K562 (cell line): ENCODE measurements around the gene GABRQ. TPM values are rescaled to one million over a fixed set of nuclear protein-coding genes. Genes with fewer than 3 reads are reported as not detected.

Experiments
- ATAC-seq: fragments of 200-7000 bp; cut with Tn5 transposase; 3 replicates; pipeline ENCODE4 v1.9.1; 2020; ENCODE audit warnings: moderate library complexity
- BruUV-seq: library from RNA; stranded (reverse); fragments of 400-500 nt; replicated peaks from 2 replicates; lab custom pipeline; 2021; lab: Mats Ljungman, UMichigan
- CTCF ChIA-PET: fragments of 300-600 bp; formaldehyde crosslinking; extraction: SDS; loops from one replicate; lab custom pipeline; 2021; ENCODE audit warnings: low intra/inter-chr PET ratio; lab: Yijun Ruan, JAX
- POLR2A ChIA-PET: fragments of 300-600, 350-650 bp; sonication (Branson Sonifier 250); formaldehyde crosslinking; extraction: SDS; loops from one replicate; lab custom pipeline; 2021; ENCODE audit warnings: antibody characterized with exemption, inconsistent platforms; lab: Yijun Ruan, JAX
- DNase-seq, 4 experiments: peaks; one replicate each; pipeline versions ENCODE4 v3.0.0 to v3.0.0-alpha.2; 2011 to 2018; ENCODE audit warnings: low spot score in 3 of 4, mixed read lengths in 3 of 4; ENCODE audit errors: extremely low read depth in 1 of 4
- FAIRE-seq: peaks from 2 replicates; lab custom pipeline; 2011; peaks lifted over from hg19 to GRCh38; lab: Jason Lieb, UNC
- H2AFZ ChIP-seq: 2 replicates; pipeline ENCODE4 v1.6.0; 2011; ENCODE audit warnings: low read depth, low read length, control low read depth, inconsistent platforms
- H3K27ac ChIP-seq: fragments of 200-600 bp; 3 replicates; pipeline ENCODE4 v1.8.0; 2011; ENCODE audit warnings: low read depth, mild to moderate bottlenecking, control low read depth, inconsistent platforms, low read length, moderate library complexity, mixed read lengths; ENCODE audit errors: extremely low read depth
- H3K27me3 ChIP-seq, 2 experiments: fragments of 300-600 bp in 1 of 2; 2 replicates in 1 of 2; 3 replicates in 1 of 2; pipeline versions ENCODE4 v1.6.0 to v1.8.0; 2011; ENCODE audit warnings: inconsistent platforms in 2 of 2, low read length in 2 of 2, mild to moderate bottlenecking in 1 of 2, mixed read lengths in 1 of 2, moderate library complexity in 1 of 2; ENCODE audit not compliant: control insufficient read depth in 2 of 2, insufficient read depth in 2 of 2
- H3K36me3 ChIP-seq: fragments of 300-600 bp; 3 replicates; pipeline ENCODE4 v1.8.0; 2011; ENCODE audit warnings: mild to moderate bottlenecking, low read length, inconsistent platforms; ENCODE audit not compliant: control insufficient read depth, insufficient read depth
- H3K4me1 ChIP-seq, 2 experiments: fragments of 200-600 bp in 1 of 2; replicated peaks in 1 of 2; 2 replicates in 1 of 2; 3 replicates in 1 of 2; pipeline versions ENCODE4 v1.5.1 to v1.8.0; 2011; ENCODE audit warnings: inconsistent platforms in 2 of 2, low read length in 2 of 2, mild to moderate bottlenecking in 1 of 2, mixed read lengths in 1 of 2, moderate library complexity in 1 of 2; ENCODE audit not compliant: control insufficient read depth in 2 of 2, insufficient read depth in 2 of 2
- H3K4me2 ChIP-seq: 2 replicates; pipeline ENCODE4 v1.6.1; 2011; ENCODE audit warnings: low read length, control low read depth, inconsistent platforms, mixed read lengths; ENCODE audit not compliant: insufficient read depth
- H3K4me3 ChIP-seq: fragments of 200-600 bp; sonication (generic), shearing (Covaris generic); 2 replicates; pipeline ENCODE4 v1.5.1; 2016; ENCODE audit warnings: control low read depth, inconsistent platforms
- H3K79me2 ChIP-seq: fragments of 200-600 bp; 3 replicates; pipeline ENCODE4 v1.8.0; 2011; ENCODE audit warnings: low read length, inconsistent platforms; ENCODE audit not compliant: control insufficient read depth, insufficient read depth
- H3K9ac ChIP-seq, 2 experiments: 2 replicates each; pipeline versions ENCODE4 v1.6.0 to v1.6.1; 2011; ENCODE audit warnings: low read depth in 2 of 2, low read length in 2 of 2, control low read depth in 1 of 2, inconsistent platforms in 1 of 2, mild to moderate bottlenecking in 1 of 2, mixed read lengths in 1 of 2; ENCODE audit not compliant: insufficient read depth in 1 of 2
- H3K9me1 ChIP-seq: one replicate; pipeline ENCODE4 v1.6.0; 2011; ENCODE audit warnings: inconsistent platforms, mild to moderate bottlenecking, low read length, moderate library complexity; ENCODE audit not compliant: control insufficient read depth, insufficient read depth
- H3K9me3 ChIP-seq: replicated peaks from 2 replicates; pipeline ENCODE4 v1.5.1; 2011; ENCODE audit warnings: low read depth, low read length, inconsistent platforms; ENCODE audit not compliant: control insufficient read depth, insufficient read depth
- H4K20me1 ChIP-seq: replicated peaks from 2 replicates; pipeline ENCODE4 v1.6.1; 2011; ENCODE audit warnings: low read length, inconsistent platforms, mixed read lengths; ENCODE audit not compliant: control insufficient read depth, insufficient read depth
- HOXB6 ChIP-seq: fragments of 250-450 bp; sonication (Bioruptor Pico); IDR thresholded peaks from 2 replicates; pipeline ENCODE4 v1.5.1; 2022; ENCODE audit warnings: mild to moderate bottlenecking, borderline replicate concordance
- RCOR1 ChIP-seq, 2 experiments: IDR thresholded peaks; 2 replicates each; pipeline ENCODE4 v1.6.1; 2012; ENCODE audit warnings: low read depth in 2 of 2, low read length in 2 of 2, borderline replicate concordance in 1 of 2, improper control_type of control experiment in 1 of 2
- SMC3 ChIP-seq: conservative IDR thresholded peaks from 2 replicates; pipeline ENCODE4 v1.6.1; 2011; ENCODE audit warnings: low read depth, low read length, improper control_type of control experiment; ENCODE audit not compliant: insufficient read depth
- SRF ChIP-seq, 2 experiments: fragments of 250-450, 450-650 bp in 1 of 2; sonication (Bioruptor Pico) in 1 of 2; sonication (generic) in 1 of 2; formaldehyde crosslinking; IDR thresholded peaks; 2 replicates each; pipeline versions ENCODE4 v1.5.0 to v1.5.1; 2020 to 2022; ENCODE audit warnings: mild to moderate bottlenecking in 1 of 2, missing genetic modification reagents in 1 of 2
- STAG1 ChIP-seq: sonication (generic); formaldehyde crosslinking; IDR thresholded peaks from 2 replicates; pipeline ENCODE4 v1.5.0; 2020; ENCODE audit warnings: missing genetic modification reagents, borderline replicate concordance
- WGBS: fragments of 100-300 bp; shearing (Covaris generic); methylation state at CpG from one replicate; pipeline ENCODE4 v1.1.6; 2016; ENCODE audit warnings: low coverage, mixed read lengths; ENCODE audit not compliant: insufficient coverage; ENCODE audit errors: missing lambda C conversion rate; 5-methylcytosine and 5-hydroxymethylcytosine counted together
- in situ Hi-C: fragments of 300-500 bp; cut with MboI; formaldehyde crosslinking; loops from 4 replicates; pipeline ENCODE4 v1.15.0; 2018; ENCODE audit warnings: inconsistent platforms, mixed read lengths
- intact Hi-C: fragments of 100-400 bp; cut with micrococcal nuclease; formaldehyde crosslinking; loops from 2 replicates; pipeline ENCODE4 v1.14.2; 2022
- polyA plus RNA-seq, 8 experiments: library from polyadenylated mRNA; depleted of rRNA in 4 of 8; stranded (reverse) in 5 of 8; unstranded in 3 of 8; fragments of >200 nt; fragmentation: Nextera tagmentation in 2 of 8; fragmentation: Illumina TruSeq in 1 of 8; extraction: Ambion mirVana in 2 of 8; extraction: Trizol in 1 of 8; gene quantifications; 2 replicates each; pipeline versions ENCODE4 v1.2.1 to v1.2.3, GENCODE V29; 2011 to 2014; ENCODE audit warnings: inconsistent platforms in 1 of 8, missing spikeins in 1 of 8
- total RNA-seq, 7 experiments: library from RNA; depleted of rRNA in 6 of 7; stranded (reverse); fragments of >200 nt in 6 of 7; fragmentation: Illumina TruSeq in 2 of 7; extraction: Trizol in 2 of 7; gene quantifications; 2 replicates each; pipeline versions ENCODE4 v1.2.1 to v1.2.3, GENCODE V29; 2011 to 2021; ENCODE audit warnings: low replicate concordance in 1 of 7
- TF ChIP-seq, protein P1 (sequence below), 2 experiments: fragments of 450-650 bp; formaldehyde crosslinking in 1 of 2; IDR thresholded peaks; 2 replicates each; pipeline versions ENCODE4 v1.4.0 to v1.6.1; 2014 to 2020; ENCODE audit warnings: mild to moderate bottlenecking in 2 of 2, borderline replicate concordance in 1 of 2, low read depth in 1 of 2
- TF ChIP-seq, protein P2 (sequence below), 3 experiments: IDR thresholded peaks in 2 of 3; conservative IDR thresholded peaks in 1 of 3; 2 replicates each; pipeline ENCODE4 v1.5.1; 2011 to 2012; ENCODE audit warnings: low read length in 3 of 3, mild to moderate bottlenecking in 3 of 3, control low read depth in 2 of 3, improper control_type of control experiment in 1 of 3, inconsistent platforms in 1 of 3, low read depth in 1 of 3, mixed read lengths in 1 of 3, moderate library complexity in 1 of 3; ENCODE audit not compliant: insufficient read depth in 2 of 3
- TF ChIP-seq, protein P3 (sequence below): fragments of 450-650 bp; formaldehyde crosslinking; IDR thresholded peaks from 2 replicates; pipeline ENCODE4 v1.4.0; 2020; ENCODE audit warnings: mild to moderate bottlenecking, moderate library complexity

The GABRQ gene
- total and polyA plus RNA-seq, 9 of the 15 experiments (the other 6 are each of a cell fraction or from before 2014, with no cell fraction given), result 0.25 to 3.2 (median 1.8) TPM

GRCh38 chrX:152635941-152636340 lies 1.8 kb upstream of the GABRQ start:
- no TSS peak for BruUV-seq
- FAIRE-seq (peak; percentile 91), ATAC-seq (peak; percentile 55), DNase-seq (peak; percentile 31 to 69 (median 36))
- no peak overlapping the region for H3K4me2 ChIP-seq
- no peak overlapping the region for H3K9ac ChIP-seq
- H3K4me1 ChIP-seq, result peaks cover 13 to 17% of the 10 kb centered on the region in 2 experiments; a peak in 4 of 5 replicates
- H3K4me3 ChIP-seq, result no peak overlapping the region
- 7% methylated on average over 7 of the region's 7 CpGs for WGBS
- CTCF ChIA-PET, result interaction anchor here (0.7 to 1.8 kb wide), 4 partner anchors 810 to 922 kb away, joined by 4 to 9 read pairs (median 8); no protein-coding TSS in a partner anchor
- intact Hi-C loops, result loop anchor here (2.0 to 10.0 kb wide), 3 partner anchors 291 to 883 kb away; no protein-coding TSS in a partner anchor
- in situ Hi-C loops, result no loop called here
- H3K79me2 ChIP-seq, result no peaks in the 10 kb centered on the region
- H3K9me1 ChIP-seq, result no peaks in the 10 kb centered on the region
- H3K9me3 ChIP-seq, result no peaks in the 10 kb centered on the region
- no peaks in the 10 kb centered on the region for H3K27me3 ChIP-seq
- H4K20me1 ChIP-seq, result no peaks in the 10 kb centered on the region
- no peaks in the 10 kb centered on the region for H3K36me3 ChIP-seq
- H2AFZ ChIP-seq, result no peak overlapping the region
- POLR2A ChIA-PET, result no interaction called here
- no peak overlapping the region for H3K27ac ChIP-seq
- peak; percentile 84; the same call in 1 of the 2 replicates for TF ChIP-seq STAG1 (CRISPR knock-in tag)
- no peak for TF ChIP-seq SRF (CRISPR knock-in tag; IDR thresholded peaks at IDR 0.05)
- no peak for TF ChIP-seq RCOR1 (IDR thresholded peaks at IDR 0.05; ENCODE audit: borderline replicate concordance in 1 of 2, low read depth in 2 of 2, low read length in 2 of 2)
- TF ChIP-seq SMC3, result peak; percentile 52
- TF ChIP-seq, protein P1, sequence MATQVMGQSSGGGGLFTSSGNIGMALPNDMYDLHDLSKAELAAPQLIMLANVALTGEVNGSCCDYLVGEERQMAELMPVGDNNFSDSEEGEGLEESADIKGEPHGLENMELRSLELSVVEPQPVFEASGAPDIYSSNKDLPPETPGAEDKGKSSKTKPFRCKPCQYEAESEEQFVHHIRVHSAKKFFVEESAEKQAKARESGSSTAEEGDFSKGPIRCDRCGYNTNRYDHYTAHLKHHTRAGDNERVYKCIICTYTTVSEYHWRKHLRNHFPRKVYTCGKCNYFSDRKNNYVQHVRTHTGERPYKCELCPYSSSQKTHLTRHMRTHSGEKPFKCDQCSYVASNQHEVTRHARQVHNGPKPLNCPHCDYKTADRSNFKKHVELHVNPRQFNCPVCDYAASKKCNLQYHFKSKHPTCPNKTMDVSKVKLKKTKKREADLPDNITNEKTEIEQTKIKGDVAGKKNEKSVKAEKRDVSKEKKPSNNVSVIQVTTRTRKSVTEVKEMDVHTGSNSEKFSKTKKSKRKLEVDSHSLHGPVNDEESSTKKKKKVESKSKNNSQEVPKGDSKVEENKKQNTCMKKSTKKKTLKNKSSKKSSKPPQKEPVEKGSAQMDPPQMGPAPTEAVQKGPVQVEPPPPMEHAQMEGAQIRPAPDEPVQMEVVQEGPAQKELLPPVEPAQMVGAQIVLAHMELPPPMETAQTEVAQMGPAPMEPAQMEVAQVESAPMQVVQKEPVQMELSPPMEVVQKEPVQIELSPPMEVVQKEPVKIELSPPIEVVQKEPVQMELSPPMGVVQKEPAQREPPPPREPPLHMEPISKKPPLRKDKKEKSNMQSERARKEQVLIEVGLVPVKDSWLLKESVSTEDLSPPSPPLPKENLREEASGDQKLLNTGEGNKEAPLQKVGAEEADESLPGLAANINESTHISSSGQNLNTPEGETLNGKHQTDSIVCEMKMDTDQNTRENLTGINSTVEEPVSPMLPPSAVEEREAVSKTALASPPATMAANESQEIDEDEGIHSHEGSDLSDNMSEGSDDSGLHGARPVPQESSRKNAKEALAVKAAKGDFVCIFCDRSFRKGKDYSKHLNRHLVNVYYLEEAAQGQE (IDR thresholded peaks at IDR 0.05; ENCODE audit: borderline replicate concordance), result peak; percentile 58; the same call in 1 of the 2 replicates
- TF ChIP-seq, protein P1 (CRISPR knock-in tag; IDR thresholded peaks at IDR 0.05; ENCODE audit: low read depth), result no peak
- TF ChIP-seq, protein P2, sequence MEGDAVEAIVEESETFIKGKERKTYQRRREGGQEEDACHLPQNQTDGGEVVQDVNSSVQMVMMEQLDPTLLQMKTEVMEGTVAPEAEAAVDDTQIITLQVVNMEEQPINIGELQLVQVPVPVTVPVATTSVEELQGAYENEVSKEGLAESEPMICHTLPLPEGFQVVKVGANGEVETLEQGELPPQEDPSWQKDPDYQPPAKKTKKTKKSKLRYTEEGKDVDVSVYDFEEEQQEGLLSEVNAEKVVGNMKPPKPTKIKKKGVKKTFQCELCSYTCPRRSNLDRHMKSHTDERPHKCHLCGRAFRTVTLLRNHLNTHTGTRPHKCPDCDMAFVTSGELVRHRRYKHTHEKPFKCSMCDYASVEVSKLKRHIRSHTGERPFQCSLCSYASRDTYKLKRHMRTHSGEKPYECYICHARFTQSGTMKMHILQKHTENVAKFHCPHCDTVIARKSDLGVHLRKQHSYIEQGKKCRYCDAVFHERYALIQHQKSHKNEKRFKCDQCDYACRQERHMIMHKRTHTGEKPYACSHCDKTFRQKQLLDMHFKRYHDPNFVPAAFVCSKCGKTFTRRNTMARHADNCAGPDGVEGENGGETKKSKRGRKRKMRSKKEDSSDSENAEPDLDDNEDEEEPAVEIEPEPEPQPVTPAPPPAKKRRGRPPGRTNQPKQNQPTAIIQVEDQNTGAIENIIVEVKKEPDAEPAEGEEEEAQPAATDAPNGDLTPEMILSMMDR (IDR thresholded peaks at IDR 0.05 in 2 of 3, conservative IDR thresholded peaks at IDR 0.05 in 1 of 3; ENCODE audit: insufficient read depth in 2 of 3, low read depth in 1 of 3, low read length in 3 of 3), result peak; percentile 52 to 74 (median 70)
- TF ChIP-seq HOXB6, result no peak
- TF ChIP-seq, protein P3, sequence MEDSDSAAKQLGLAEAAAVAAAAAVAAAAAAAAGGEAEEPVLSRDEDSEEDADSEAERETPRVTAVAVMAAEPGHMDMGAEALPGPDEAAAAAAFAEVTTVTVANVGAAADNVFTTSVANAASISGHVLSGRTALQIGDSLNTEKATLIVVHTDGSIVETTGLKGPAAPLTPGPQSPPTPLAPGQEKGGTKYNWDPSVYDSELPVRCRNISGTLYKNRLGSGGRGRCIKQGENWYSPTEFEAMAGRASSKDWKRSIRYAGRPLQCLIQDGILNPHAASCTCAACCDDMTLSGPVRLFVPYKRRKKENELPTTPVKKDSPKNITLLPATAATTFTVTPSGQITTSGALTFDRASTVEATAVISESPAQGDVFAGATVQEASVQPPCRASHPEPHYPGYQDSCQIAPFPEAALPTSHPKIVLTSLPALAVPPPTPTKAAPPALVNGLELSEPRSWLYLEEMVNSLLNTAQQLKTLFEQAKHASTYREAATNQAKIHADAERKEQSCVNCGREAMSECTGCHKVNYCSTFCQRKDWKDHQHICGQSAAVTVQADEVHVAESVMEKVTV (CRISPR knock-in tag), result peak; percentile 53; the same call in 1 of the 2 replicates
